ENCODE data around the gene TMTC2. TPM values are rescaled to one million over a fixed set of nuclear protein-coding genes. Genes with fewer than 3 reads are reported as not detected.

Gene TMTC2
- total and polyA plus RNA-seq, 2 donors (not counting 1 experiment from before 2014, with no cell fraction given) = 2.4 to 3.2 TPM

GRCh38 chr12:83110424-83110823 is 423.7 kb downstream of the TMTC2 start:
- intact Hi-C loops (cut with micrococcal nuclease) = no loop called here
- H3K4me3 Mint-ChIP-seq = no peak overlapping the region
- no peak overlapping the region for H3K27ac ChIP-seq (ENCODE audit: low read length in 2 of 2)
- no peak overlapping the region for H3K27ac Mint-ChIP-seq
- H3K9ac ChIP-seq (ENCODE audit: low read length) = no peak overlapping the region
- ChIA-PET CTCF (no interaction called here), POLR2A (no interaction called here)
- no peaks in the 10 kb centered on the region for H3K4me1 Mint-ChIP-seq
- no peak overlapping the region for H2AFZ ChIP-seq (ENCODE audit: insufficient read depth, low read depth, low read length, poor library complexity, severe bottlenecking)
- no peaks in the 10 kb centered on the region for H3K27me3 ChIP-seq (replicated peaks in 1 of 4; ENCODE audit: control extremely low read depth in 1 of 4, control insufficient read depth in 3 of 4, insufficient read depth in 4 of 4, low read length in 3 of 4)
- no peak for DNase-seq
- 67% methylated on average over 1 of the region's 1 CpG for WGBS (ENCODE audit: insufficient coverage)
- H3K27me3 Mint-ChIP-seq = no peaks in the 10 kb centered on the region
- no peaks in the 10 kb centered on the region for H4K20me1 ChIP-seq (ENCODE audit: control insufficient read depth, insufficient read depth, low read length, poor library complexity, severe bottlenecking)
- H3K4me3 ChIP-seq (ENCODE audit: control extremely low read depth in 1 of 5, extremely low read depth in 1 of 5, insufficient read depth in 1 of 5, low read depth in 2 of 5, low read length in 4 of 5) = no peak overlapping the region
- H3K36me3 ChIP-seq (replicated peaks in 1 of 2; ENCODE audit: control extremely low read depth in 1 of 2, control insufficient read depth in 1 of 2, extremely low read depth in 1 of 2, insufficient read depth in 2 of 2, low read length in 1 of 2) = no peaks in the 10 kb centered on the region
- no peaks in the 10 kb centered on the region for H3K79me2 ChIP-seq (ENCODE audit: control insufficient read depth, insufficient read depth, low read length)
- TF ChIP-seq EZH2 (IDR thresholded peaks at IDR 0.05; ENCODE audit: borderline replicate concordance, insufficient read depth, low read depth, low read length, poor library complexity, severe bottlenecking) = no peak
- TF ChIP-seq, protein P1, sequence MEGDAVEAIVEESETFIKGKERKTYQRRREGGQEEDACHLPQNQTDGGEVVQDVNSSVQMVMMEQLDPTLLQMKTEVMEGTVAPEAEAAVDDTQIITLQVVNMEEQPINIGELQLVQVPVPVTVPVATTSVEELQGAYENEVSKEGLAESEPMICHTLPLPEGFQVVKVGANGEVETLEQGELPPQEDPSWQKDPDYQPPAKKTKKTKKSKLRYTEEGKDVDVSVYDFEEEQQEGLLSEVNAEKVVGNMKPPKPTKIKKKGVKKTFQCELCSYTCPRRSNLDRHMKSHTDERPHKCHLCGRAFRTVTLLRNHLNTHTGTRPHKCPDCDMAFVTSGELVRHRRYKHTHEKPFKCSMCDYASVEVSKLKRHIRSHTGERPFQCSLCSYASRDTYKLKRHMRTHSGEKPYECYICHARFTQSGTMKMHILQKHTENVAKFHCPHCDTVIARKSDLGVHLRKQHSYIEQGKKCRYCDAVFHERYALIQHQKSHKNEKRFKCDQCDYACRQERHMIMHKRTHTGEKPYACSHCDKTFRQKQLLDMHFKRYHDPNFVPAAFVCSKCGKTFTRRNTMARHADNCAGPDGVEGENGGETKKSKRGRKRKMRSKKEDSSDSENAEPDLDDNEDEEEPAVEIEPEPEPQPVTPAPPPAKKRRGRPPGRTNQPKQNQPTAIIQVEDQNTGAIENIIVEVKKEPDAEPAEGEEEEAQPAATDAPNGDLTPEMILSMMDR (IDR thresholded peaks at IDR 0.05) = no peak
- peaks cover 2% of the 10 kb centered on the region for H3K9me3 Mint-ChIP-seq (ENCODE audit: insufficient read depth)
- H3K4me2 ChIP-seq (replicated peaks; ENCODE audit: low read depth, low read length, poor library complexity, severe bottlenecking) = no peak overlapping the region
- ATAC-seq (ENCODE audit: low read depth) = no peak
- H3K4me1 ChIP-seq (ENCODE audit: control insufficient read depth in 2 of 2, insufficient read depth in 2 of 2, low read length in 2 of 2) = no peaks in the 10 kb centered on the region
- H3K9me3 ChIP-seq (ENCODE audit: control extremely low read depth in 1 of 3, control insufficient read depth in 2 of 3, insufficient read depth in 1 of 3, low read length in 2 of 3) = peaks cover 0 to 1% (median 0%) of the 10 kb centered on the region in 3 donors

- ChIA-PET CTCF (no interaction called here), POLR2A (no interaction called here)
- H3K36me3 ChIP-seq (replicated peaks in 1 of 2; ENCODE audit: control extremely low read depth in 1 of 2, control insufficient read depth in 1 of 2, extremely low read depth in 1 of 2, insufficient read depth in 2 of 2, low read length in 1 of 2) = no peaks in the 10 kb centered on the region
- no peak overlapping the region for H2AFZ ChIP-seq (ENCODE audit: insufficient read depth, low read depth, low read length, poor library complexity, severe bottlenecking)
- no peak overlapping the region for H3K27ac ChIP-seq (ENCODE audit: low read length in 2 of 2)
- no peaks in the 10 kb centered on the region for H3K9me3 Mint-ChIP-seq (ENCODE audit: insufficient read depth)
- no peak overlapping the region for H3K9ac ChIP-seq (ENCODE audit: low read length)
- no peaks in the 10 kb centered on the region for H3K4me1 Mint-ChIP-seq
- no peak overlapping the region for H3K4me2 ChIP-seq (replicated peaks; ENCODE audit: low read depth, low read length, poor library complexity, severe bottlenecking)
- H3K27me3 ChIP-seq (replicated peaks in 1 of 4; ENCODE audit: control extremely low read depth in 1 of 4, control insufficient read depth in 3 of 4, insufficient read depth in 4 of 4, low read length in 3 of 4) = no peaks in the 10 kb centered on the region
- no peaks in the 10 kb centered on the region for H4K20me1 ChIP-seq (ENCODE audit: control insufficient read depth, insufficient read depth, low read length, poor library complexity, severe bottlenecking)
- H3K4me3 ChIP-seq (ENCODE audit: control extremely low read depth in 1 of 5, extremely low read depth in 1 of 5, insufficient read depth in 1 of 5, low read depth in 2 of 5, low read length in 4 of 5) = no peak overlapping the region
- no peak overlapping the region for H3K27ac Mint-ChIP-seq
- no peak overlapping the region for H3K4me3 Mint-ChIP-seq
- WGBS (ENCODE audit: insufficient coverage) = 100% methylated on average over 1 of the region's 4 CpGs
- H3K9me3 ChIP-seq (ENCODE audit: control extremely low read depth in 1 of 3, control insufficient read depth in 2 of 3, insufficient read depth in 1 of 3, low read length in 2 of 3) = peaks cover 0 to 3% (median 0%) of the 10 kb centered on the region in 3 donors
- TF ChIP-seq EZH2 (IDR thresholded peaks at IDR 0.05; ENCODE audit: borderline replicate concordance, insufficient read depth, low read depth, low read length, poor library complexity, severe bottlenecking) = no peak
- TF ChIP-seq, protein P1 (IDR thresholded peaks at IDR 0.05) = no peak
- DNase-seq (no peak), ATAC-seq (ENCODE audit: low read depth) (no peak)
- H3K4me1 ChIP-seq (ENCODE audit: control insufficient read depth in 2 of 2, insufficient read depth in 2 of 2, low read length in 2 of 2) = no peaks in the 10 kb centered on the region
- intact Hi-C loops (cut with micrococcal nuclease) = no loop called here
- no peaks in the 10 kb centered on the region for H3K79me2 ChIP-seq (ENCODE audit: control insufficient read depth, insufficient read depth, low read length)
- H3K27me3 Mint-ChIP-seq = no peaks in the 10 kb centered on the region
Measured at GRCh38 chr12:83113945-83114344, 427.2 kb downstream of the TMTC2 start.

Measured in B cell (primary cell).